HG03575 (cell line): ENCODE data around the gene MBL2.

Experiments used
- ATAC-seq: cut with Tn5 transposase; IDR thresholded peaks from one replicate; pipeline ENCODE4 v1.9.1; 2021; ENCODE audit not compliant: unreplicated experiment, insufficient number of reproducible peaks, low FRiP score; ENCODE audit errors: extremely low read depth

The MBL2 gene

GRCh38 chr10:52772623-52773022 is at the start of gene MBL2:
Gene MBL2 (minus strand): TSS chr10:52772784. CDS start chr10:52771635, 1,149 bp downstream.
- ATAC-seq, result no peak

GRCh38 chr10:52820309-52820708 is 47.7 kb upstream of the MBL2 start:
- ATAC-seq, result no peak

DNA sequence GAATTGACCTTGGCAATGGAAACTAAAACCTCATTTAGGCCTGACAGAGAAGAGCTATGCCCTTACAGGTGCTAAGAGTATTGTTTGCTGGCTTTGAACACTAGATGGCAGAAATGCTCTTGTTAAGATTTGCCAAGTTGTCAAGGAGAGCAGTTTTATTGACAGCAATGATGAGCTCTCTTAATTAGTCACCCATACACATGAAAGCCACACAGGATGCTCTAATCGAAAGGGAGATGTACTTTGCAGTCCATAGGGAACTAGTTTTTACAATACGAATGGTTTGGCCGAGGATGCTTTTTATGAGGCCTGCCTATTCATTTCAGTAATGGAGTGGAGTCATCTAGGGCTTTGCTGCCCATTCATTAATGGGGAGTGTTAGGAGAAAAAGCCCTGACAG is 45.4 kb upstream of the MBL2 start:
- peak; percentile 96 for ATAC-seq

GRCh38 chr10:52814506-52814905 is 41.9 kb upstream of the MBL2 start:
- ATAC-seq, result no peak

DNA sequence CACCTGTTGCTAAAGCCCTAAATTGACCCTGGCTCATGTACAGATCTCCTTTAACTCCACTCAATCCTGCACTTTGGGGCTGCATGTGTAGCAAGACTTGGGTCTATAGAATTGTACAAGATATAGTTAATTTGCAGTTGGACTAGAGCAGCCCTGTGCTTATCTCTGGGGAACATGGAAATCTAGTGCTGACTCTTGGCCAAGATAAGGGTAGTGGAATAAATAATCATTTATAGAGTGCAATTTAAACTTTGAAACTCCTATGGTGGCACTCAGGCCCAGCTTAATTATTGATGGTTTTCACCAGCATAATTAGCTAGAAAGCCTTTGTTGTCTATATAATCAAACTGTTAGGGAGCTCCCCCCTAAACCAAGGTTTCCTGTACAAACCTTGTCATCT is 39.2 kb upstream of the MBL2 start:
- no peak for ATAC-seq

- ATAC-seq, result no peak
These were observed 38.2 kb upstream of the MBL2 start for GRCh38 chr10:52810761-52811160.

- ATAC-seq, result no peak
These were observed 35.2 kb upstream of the MBL2 start for GRCh38 chr10:52807803-52808202.

- ATAC-seq, result no peak
These were observed 33.1 kb upstream of the MBL2 start for GRCh38 chr10:52805414-52806285.

- no peak for ATAC-seq
These were observed 29.4 kb upstream of the MBL2 start for GRCh38 chr10:52801947-52802346.

DNA sequence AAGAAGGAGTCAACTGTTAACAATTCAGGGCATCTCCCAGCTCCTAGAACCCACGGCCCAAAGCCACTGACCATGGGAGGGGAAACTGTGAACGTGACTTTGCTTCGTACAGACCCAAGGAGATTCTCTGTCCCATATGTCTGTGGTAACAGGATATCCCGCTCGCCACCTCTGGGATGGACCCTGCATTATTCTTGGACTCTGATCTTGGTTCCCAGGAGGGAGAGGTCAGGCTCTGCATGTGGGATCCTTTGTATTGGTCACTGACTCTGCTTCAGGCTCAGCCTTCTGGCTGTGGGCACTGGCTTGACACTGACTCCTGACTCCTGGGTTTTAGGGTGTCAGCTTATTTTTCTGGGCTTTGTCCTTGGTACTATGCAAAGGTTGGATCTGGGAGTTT is 13.5 kb upstream of the MBL2 start:
- no peak for ATAC-seq

- ATAC-seq, result no peak
These were observed 12.8 kb upstream of the MBL2 start for GRCh38 chr10:52785418-52785817.

GRCh38 chr10:52783726-52784125 is 11.1 kb upstream of the MBL2 start:
- ATAC-seq, result no peak

- ATAC-seq, result no peak
These were observed 10.0 kb upstream of the MBL2 start for GRCh38 chr10:52782554-52782953.

- no peak for ATAC-seq
These were observed 8.0 kb upstream of the MBL2 start for GRCh38 chr10:52780391-52781155.

DNA sequence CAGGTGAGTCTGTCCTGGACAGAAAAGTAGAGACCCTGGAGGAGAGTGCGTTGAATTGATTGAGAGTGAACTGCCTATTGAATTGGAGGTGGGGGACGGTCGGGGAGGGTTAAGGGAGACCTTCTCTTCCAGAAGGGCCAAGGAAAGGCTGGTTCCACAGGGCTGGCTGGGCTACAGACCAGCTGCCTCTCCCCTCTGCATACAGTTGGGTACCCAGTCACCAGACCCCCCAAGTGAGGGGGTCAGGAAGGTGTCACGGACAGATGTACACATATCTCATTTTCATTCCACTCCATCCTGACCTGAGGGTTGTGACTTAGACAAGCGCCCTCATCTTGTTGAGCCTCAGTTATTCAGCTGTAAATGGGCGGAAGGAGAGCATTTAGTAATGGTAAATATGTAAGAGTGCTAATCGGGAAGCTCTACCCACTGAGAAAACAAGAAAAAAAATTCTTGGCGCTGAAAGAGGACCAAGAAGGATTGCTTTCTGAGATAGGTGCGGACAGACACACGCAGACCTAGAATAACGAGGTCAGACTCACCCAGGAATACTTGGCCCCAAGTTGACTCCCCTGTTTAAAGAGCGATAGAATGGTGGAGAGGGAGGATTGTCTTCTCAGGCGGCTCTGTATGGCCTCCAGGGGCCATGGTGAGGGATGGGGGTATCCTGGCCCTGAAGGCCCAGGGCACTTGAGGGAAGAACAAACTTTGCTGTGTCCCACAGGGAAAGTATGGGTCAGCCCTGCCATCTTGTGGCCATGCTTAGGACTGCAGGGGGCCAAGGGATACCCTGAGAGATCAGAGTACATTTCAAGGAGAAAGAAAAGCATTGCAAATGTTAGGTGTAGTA is 7.2 kb upstream of the MBL2 start:
- ATAC-seq, result peak; percentile 87

DNA sequence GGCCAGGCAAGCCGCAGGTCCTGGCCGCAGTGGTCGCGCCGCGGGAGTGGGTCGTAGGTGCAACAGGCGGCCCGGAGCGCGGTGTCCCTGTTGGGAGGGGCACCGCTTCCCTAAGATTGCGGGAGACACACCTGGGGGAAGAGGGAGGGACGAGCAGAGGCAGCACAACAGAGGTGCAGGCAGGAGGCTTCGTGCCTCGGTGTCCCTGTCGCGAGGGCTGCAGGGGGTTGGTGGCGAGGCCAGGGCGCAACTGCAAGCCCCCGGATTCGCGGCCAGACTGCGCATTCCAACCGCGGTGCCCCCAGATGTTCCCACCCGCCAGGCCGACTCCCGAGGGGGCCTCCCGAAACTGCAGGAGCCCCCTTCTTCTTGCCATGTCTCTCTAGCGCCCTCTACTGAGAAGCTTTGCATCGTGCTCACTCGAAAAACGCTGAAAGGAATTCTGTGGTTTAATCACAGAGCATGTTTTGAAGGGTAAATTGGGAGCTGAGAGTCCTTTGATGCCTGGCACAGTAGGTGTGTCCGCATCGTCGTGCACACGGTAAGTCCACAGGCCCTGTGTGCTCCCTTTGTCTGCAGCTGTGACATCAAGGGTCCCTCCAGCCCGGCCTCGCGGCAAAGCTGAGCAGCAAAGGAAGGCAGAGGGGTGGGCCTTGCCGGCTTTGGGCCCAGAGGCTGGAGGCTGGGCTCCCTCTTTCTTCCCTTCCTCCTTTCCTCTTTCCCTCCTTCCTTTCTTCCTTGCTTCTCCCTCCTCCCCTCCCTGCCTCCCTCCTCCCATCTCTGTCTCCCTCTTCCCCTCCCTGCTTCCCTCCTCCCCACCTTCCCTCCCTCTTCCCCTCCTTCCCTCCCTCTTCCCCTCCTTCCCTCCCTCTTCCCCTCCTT is 6.2 kb upstream of the MBL2 start:
- no peak for ATAC-seq

DNA sequence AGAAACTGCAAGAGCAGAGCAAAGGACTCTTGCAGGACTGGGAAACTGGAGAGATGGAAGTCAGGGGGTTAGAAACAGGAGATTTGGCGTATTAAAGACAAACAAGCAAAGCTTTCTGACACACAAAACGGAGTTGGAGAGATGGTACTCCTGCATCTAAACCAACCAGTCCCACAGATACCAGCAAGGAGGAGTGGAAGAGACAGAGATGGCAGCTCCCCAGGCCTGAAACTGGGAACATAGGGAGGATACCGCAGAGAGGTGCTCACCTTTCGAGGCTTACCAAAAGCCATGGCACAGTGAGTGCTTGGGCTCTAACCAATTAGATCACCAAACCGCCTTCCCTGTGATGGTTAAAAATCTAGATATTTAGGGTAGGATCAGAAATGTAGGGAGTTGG is 4.8 kb upstream of the MBL2 start:
- no peak for ATAC-seq

- ATAC-seq, result no peak
These were observed 3.9 kb upstream of the MBL2 start for GRCh38 chr10:52776471-52776903.
